Measurements from ENCODE around the gene BCAM.
"Not testable (repeated sequence)": the region's sequence is repeated elsewhere in the genome, so short reads cannot be mapped to it uniquely, and the experiment has no call there.

BCAM gene

GRCh38 chr19:44855606-44856005 lies 46.7 kb downstream of the BCAM start:
- H3K4me1 ChIP-seq (ENCODE audit: control insufficient read depth in 1 of 2, insufficient read depth in 1 of 2, low read depth in 1 of 2, low read length in 1 of 2), result peaks cover 16 to 22% of the 10 kb centered on the region in 2 experiments

DNA sequence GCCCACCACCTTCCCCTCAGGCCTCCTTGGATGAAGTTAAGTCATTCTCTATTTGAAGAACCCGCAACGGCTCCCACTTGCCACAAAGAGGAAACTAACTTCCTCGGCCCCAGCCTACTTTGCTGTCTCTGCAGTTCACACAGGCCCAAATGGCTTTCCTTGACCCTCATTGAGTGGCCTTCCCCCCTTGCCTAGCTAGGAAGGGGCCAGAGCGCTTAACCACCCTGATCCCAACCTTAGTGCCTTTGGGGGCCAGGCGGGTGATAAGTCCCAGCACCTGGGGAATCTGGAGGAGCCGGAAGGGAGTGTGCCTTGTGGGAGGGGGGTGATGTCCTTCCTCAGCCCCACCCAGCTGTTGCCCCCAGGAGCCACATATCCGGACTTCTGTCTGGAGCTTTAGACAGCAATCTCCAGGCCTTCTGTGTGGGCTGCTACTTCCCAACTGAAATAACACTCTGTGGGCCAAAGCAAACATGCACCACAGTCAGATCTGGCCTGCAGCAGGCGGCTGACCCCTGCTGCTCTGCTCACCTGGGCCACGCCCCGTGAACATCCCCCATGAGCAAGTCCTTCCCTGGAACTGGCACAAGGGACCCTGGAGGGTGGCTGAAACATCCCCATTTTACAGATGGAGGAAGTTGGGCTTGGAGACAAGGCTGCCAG lies 47.6 kb downstream of the BCAM start:
- Histone ChIP-seq H3K4me1 (ENCODE audit: control insufficient read depth in 1 of 2, insufficient read depth in 1 of 2, low read depth in 1 of 2, low read length in 1 of 2) (peaks cover 12 to 18% of the 10 kb centered on the region in 2 experiments), H3K36me3 (no peaks in the 10 kb centered on the region), H3K27ac (peak overlapping the region; percentile 82), H3K27me3 (no peaks in the 10 kb centered on the region), H3K9me3 (no peaks in the 10 kb centered on the region), H3K4me3 (ENCODE audit: low read depth in 1 of 2, low read length in 1 of 2) (peak overlapping the region in 1 of 2 experiments; percentile 30)
- TF ChIP-seq, protein P1, sequence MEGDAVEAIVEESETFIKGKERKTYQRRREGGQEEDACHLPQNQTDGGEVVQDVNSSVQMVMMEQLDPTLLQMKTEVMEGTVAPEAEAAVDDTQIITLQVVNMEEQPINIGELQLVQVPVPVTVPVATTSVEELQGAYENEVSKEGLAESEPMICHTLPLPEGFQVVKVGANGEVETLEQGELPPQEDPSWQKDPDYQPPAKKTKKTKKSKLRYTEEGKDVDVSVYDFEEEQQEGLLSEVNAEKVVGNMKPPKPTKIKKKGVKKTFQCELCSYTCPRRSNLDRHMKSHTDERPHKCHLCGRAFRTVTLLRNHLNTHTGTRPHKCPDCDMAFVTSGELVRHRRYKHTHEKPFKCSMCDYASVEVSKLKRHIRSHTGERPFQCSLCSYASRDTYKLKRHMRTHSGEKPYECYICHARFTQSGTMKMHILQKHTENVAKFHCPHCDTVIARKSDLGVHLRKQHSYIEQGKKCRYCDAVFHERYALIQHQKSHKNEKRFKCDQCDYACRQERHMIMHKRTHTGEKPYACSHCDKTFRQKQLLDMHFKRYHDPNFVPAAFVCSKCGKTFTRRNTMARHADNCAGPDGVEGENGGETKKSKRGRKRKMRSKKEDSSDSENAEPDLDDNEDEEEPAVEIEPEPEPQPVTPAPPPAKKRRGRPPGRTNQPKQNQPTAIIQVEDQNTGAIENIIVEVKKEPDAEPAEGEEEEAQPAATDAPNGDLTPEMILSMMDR (IDR thresholded peaks at IDR 0.05), result no peak

More at GRCh38 chr19:44855606-44856005, 46.7 kb downstream of the BCAM start:
- TF ChIP-seq, protein P1 (IDR thresholded peaks at IDR 0.05), result no peak
- Histone ChIP-seq H3K36me3 (no peaks in the 10 kb centered on the region), H3K27ac (peak overlapping the region; percentile 82), H3K9me3 (no peaks in the 10 kb centered on the region), H3K4me3 (ENCODE audit: low read depth in 1 of 2, low read length in 1 of 2) (no peak overlapping the region), H3K27me3 (no peaks in the 10 kb centered on the region)

GRCh38 chr19:44857837-44858236 lies 48.9 kb downstream of the BCAM start:
- peaks cover 11 to 17% of the 10 kb centered on the region in 2 experiments for H3K4me1 ChIP-seq (ENCODE audit: control insufficient read depth in 1 of 2, insufficient read depth in 1 of 2, low read depth in 1 of 2, low read length in 1 of 2)
- no peak overlapping the region for H3K4me3 ChIP-seq (ENCODE audit: low read depth in 1 of 2, low read length in 1 of 2)
- H3K9me3 ChIP-seq, result no peaks in the 10 kb centered on the region
- no peaks in the 10 kb centered on the region for H3K36me3 ChIP-seq
- H3K27me3 ChIP-seq, result no peaks in the 10 kb centered on the region
- TF ChIP-seq, protein P1 (IDR thresholded peaks at IDR 0.05), result no peak
- peak overlapping the region; percentile 13 for H3K27ac ChIP-seq

GRCh38 chr19:44861576-44861975 lies 52.7 kb downstream of the BCAM start:
- not testable (repeated sequence) for H3K36me3 ChIP-seq; H3K4me3 ChIP-seq (ENCODE audit: low read depth in 1 of 2, low read length in 1 of 2); H3K27ac ChIP-seq; H3K27me3 ChIP-seq; H3K9me3 ChIP-seq; H3K4me1 ChIP-seq (ENCODE audit: control insufficient read depth in 1 of 2, insufficient read depth in 1 of 2, low read depth in 1 of 2, low read length in 1 of 2)

DNA sequence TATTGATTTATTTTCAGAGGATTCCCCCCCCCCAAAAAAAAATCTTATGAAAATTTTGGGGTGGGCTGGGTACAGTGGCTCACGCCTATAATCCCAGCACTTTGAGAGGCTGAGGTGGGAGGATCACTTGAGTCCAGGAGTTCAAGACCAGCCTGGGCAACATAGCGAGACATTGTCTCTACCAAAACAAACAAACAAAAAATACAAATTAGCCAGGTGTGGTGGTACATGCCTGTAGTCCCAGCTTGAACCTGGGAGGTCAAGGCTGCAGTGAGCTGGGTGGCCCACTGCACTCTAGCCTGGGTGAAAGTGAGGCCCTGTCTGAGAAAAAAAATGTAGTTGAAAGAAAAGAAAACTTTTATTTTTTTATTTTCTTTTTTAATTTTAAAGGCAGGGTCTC lies 55.1 kb downstream of the BCAM start:
- Histone ChIP-seq H3K9me3 (no peaks in the 10 kb centered on the region), H3K4me1 (ENCODE audit: control insufficient read depth in 1 of 2, insufficient read depth in 1 of 2, low read depth in 1 of 2, low read length in 1 of 2) (peaks cover 3 to 11% of the 10 kb centered on the region in 2 experiments), H3K27ac (no peak overlapping the region), H3K4me3 (ENCODE audit: low read depth in 1 of 2, low read length in 1 of 2) (no peak overlapping the region), H3K36me3 (peaks cover 8% of the 10 kb centered on the region), H3K27me3 (no peaks in the 10 kb centered on the region)
- TF ChIP-seq, protein P1 (IDR thresholded peaks at IDR 0.05), result no peak

GRCh38 chr19:44865196-44865767 lies 56.4 kb downstream of the BCAM start:
- no peaks in the 10 kb centered on the region for H3K9me3 ChIP-seq
- H3K4me3 ChIP-seq (ENCODE audit: low read depth in 1 of 2, low read length in 1 of 2), result no peak overlapping the region
- H3K27me3 ChIP-seq, result no peaks in the 10 kb centered on the region
- peak overlapping the region; percentile 61 for H3K27ac ChIP-seq
- TF ChIP-seq, protein P1 (IDR thresholded peaks at IDR 0.05), result no peak
- peaks cover 13 to 19% of the 10 kb centered on the region in 2 experiments for H3K4me1 ChIP-seq (ENCODE audit: control insufficient read depth in 1 of 2, insufficient read depth in 1 of 2, low read depth in 1 of 2, low read length in 1 of 2)
- peaks cover 8% of the 10 kb centered on the region for H3K36me3 ChIP-seq
